Epidermal melanocyte (primary cell): ENCODE results near the gene MYH16.
"Not testable (repeated sequence)": the region's sequence is repeated elsewhere in the genome, so short reads cannot be mapped to it uniquely, and the experiment has no call there.

ENCODE experiments used
- DNase-seq: peaks from one replicate; pipeline ENCODE4 v3.0.0; 2011; ENCODE audit warnings: low spot score; ENCODE audit not compliant: insufficient read length

The MYH16 gene

DNA sequence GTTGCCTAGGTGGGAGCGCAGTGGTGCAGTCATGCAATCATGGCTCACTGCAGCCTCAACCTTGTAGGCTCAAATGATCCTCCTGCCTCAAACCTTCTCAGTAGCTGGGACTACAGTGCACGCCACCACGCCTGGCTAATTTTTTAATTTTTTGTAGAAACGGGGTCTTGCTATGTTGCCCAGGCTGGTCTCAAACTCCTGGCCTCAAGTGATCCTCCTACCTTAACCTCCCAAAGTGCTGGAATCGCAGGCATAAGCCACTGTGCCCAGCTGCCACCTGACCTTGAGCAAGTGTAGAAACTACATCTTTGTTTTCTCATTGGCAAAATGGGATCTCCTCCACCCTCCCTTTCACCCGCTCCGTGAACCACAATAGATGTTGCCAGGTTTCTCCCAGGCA, 15.0 kb upstream of the MYH16 start:
- no peak for DNase-seq

- DNase-seq: no peak
Measured at GRCh38 chr7:99258501-99258900, 14.1 kb upstream of the MYH16 start.

DNA sequence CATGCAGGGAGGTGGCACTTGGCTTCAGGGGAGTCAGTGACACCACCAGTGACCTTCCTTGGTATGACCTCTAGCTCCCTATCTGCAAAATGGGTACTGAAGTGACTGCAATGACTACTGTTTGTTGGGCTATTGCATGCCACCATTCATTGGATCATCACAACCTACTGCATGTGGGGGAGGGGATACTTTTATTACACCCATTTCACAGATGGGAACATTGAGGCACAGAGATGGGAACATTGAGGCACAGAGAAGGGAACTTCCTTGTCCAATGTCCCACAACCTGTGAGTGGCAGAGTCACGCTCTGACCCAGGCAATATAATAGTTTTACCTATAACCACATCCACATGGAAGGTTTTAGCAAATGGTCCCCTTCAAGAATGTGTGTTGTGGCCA, 12.2 kb upstream of the MYH16 start:
- DNase-seq: no peak

GRCh38 chr7:99261646-99262045, 11.0 kb upstream of the MYH16 start:
- no peak for DNase-seq

DNA sequence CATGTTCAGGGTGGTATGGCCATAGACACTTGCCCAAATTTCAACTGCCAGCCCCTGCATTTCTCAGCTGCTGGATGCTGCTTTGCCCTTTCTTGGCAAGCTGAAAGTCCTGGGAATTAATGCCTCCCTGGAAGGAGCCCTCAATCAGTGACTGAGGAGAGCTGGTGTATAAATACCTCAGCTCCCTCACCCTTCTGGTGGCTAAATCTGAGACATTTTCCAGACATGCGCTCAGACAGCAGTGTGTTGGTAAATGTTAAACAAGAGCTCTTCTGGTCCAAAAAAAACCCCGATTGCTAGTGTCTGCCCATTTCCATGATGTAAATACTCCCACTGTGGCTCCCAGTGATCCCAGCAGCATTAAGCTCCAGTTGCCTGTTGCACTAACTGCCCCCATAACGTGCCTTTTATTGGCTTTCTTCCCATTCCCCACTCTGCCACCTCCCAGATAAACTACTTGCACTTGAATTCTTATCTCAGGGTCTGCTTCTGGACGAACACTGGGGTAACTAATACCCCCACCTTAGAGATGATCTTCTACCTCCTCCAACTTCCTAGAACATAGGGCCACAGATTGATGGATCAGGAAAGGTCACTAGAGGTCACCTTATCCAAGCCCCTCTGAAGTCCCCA, 6.7 kb upstream of the MYH16 start:
- no peak for DNase-seq

DNA sequence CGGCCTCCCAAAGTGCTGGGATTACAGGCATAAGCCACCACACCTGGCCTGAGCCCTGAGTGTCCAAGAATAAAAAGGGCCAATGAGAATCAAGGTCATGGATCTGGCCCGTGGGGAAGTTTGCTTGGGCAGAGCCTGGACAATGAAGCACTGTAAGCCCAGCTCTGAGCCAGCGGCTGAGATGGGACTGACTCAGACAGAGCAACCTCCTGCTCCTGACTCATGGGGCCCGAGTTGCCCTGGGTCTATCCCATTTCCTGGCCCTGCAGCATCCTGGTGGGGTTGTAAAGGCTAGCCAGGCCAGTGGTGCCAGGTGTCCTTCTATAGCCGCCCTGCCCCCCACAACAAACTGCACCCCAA, 5.2 kb upstream of the MYH16 start:
- DNase-seq: peak; percentile 85

- no peak for DNase-seq
Measured at GRCh38 chr7:99267841-99268576, 4.6 kb upstream of the MYH16 start.

- no peak for DNase-seq
Measured at GRCh38 chr7:99268577-99268908, 4.1 kb upstream of the MYH16 start.

DNA sequence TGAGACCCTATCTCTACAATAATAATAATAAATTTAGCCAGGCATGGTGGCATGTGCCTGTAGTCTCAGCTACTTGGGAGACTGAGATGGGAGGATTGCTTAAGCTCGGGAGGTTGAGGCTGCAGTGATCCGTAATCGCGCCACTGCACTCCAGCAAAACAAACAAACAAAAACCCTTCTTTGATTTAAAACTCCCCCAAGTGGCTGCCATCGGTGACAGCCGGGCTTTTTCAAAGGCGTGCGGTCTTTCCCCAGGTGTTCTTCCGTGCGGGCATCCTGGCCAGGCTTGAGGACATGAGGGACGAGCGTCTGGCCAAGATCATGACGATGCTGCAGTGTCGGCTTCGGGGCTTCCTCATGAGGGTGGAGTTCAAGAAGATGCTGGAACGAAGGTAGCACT, 1.9 kb upstream of the MYH16 start:
- DNase-seq: no peak

DNA sequence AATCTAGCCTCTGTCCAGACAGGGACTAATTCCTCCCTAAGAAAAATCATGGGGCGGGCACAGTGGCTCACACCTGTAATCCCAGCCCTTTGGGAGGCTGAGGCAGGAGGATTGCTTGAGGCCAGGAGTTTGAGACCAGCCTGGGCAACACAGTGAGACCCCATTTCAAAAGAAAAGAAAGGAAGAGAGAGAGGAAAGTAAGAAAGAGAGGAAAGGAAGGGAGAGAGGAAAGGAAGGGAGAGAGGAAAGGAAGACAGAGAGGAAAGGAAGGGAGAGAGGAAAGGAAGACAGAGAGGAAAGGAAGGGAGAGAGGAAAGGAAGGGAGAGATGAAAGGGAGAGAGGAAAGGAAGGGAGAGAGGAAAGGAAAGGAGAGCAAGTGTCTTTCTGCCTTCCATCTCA, 922 bp downstream of the MYH16 start:
- not testable (repeated sequence) for DNase-seq

DNA sequence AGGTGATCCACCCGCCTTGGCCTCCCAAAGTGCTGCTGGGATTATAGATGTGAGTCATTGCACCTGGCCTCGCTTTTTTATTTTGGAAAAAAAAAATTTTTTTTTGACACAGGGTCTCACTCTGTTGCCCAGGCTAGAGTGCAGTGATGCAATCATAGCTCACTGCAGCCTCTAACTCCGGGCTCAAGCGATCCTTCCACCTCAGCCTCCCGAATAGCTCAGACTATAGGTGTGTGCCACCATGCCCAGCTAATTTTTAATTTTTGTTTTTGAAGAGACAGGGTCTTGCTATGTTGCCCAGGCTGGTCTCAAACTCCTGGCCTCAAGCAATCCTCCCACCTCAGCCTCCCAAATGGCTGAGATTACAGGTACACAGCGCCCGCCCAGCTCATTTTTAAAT, 2.3 kb downstream of the MYH16 start:
- DNase-seq: not testable (repeated sequence)

DNA sequence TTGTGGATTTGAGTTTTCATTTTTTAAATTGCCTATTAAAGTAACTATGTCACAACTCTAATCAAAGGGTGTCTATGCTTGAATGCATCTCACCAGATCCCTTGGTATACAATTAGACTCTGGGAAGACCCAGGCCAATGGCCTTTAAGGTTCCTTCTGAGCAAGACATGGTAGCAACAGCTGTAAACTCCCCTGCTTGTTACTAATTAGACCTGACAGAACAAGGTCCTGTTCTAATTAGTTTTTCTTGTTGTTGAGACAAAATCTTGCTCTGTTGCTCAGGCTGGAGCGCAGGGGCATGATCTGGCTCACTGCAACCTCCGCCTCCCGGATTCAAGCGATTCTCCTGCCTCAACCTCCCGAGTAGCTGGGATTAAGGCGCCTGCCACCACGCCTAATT, 2.9 kb downstream of the MYH16 start:
- DNase-seq: no peak

- no peak for DNase-seq
Measured at GRCh38 chr7:99278180-99278579, 5.5 kb downstream of the MYH16 start.

- not testable (repeated sequence) for DNase-seq
Measured at GRCh38 chr7:99284165-99284564, 11.5 kb downstream of the MYH16 start.

GRCh38 chr7:99287779-99288534, 15.3 kb downstream of the MYH16 start:
- DNase-seq: no peak

GRCh38 chr7:99289185-99289584, 16.5 kb downstream of the MYH16 start:
- no peak for DNase-seq

GRCh38 chr7:99290148-99290547, 17.5 kb downstream of the MYH16 start:
- not testable (repeated sequence) for DNase-seq

DNA sequence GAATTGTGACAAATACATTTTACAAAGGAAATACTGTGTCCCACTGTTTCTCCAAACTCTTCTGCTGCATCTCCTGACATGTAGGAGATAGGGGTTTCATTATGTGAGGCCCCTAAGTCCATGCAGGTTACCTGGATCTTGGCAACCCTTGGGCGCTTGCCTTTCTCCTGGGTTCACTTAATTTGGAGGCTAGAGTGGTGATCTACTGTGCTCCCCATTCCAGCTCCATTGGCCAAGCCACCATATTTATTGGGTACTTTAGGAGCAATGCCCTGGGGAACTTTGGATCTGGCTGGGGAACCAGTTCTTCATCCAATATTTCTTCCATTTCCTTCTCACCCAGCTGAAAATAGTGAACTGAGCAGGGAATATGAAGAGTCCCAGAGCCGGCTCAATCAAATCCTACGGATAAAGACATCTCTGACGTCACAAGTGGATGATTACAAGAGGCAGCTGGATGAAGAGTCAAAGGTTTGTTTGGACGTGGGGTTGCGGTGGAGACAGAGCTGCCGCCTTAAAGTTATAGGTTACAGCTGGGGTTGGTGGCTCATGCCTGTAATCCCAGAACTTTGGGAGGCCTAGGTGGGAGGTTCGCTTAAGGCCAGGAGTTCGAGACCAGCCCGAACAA, 18.5 kb downstream of the MYH16 start:
- DNase-seq: no peak

- DNase-seq: no peak
Measured at GRCh38 chr7:99292127-99292526, 19.5 kb downstream of the MYH16 start.

DNA sequence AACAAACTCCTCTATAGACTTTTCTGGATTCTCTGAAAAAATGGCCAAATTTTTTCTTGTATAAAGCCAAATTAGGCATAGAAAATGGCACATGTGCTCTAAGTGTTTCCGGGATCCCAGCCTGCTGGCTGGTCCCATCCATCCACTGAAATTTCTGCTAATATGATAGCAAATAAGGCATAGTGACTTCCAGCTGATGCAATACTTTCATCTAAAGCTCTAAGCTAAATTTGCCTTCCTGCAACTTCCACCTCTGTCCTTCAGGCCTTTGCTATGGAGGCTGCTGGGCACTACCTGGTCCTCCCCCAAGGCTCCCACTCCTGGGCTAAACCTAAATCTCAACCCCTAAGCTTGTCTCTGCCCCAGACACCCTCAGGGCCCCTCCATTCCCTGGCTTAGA, 20.5 kb downstream of the MYH16 start:
- no peak for DNase-seq

- no peak for DNase-seq
Measured at GRCh38 chr7:99293650-99294049, 21.0 kb downstream of the MYH16 start.

- DNase-seq: no peak
Measured at GRCh38 chr7:99296471-99296870, 23.8 kb downstream of the MYH16 start.
